SU-DHL-6 (cell line): ENCODE results near the gene DRGX.

Experiments
- EZH2phosphoT487 ChIP-seq: fragments of 200-600 bp; sonication (generic), shearing (Covaris generic); conservative IDR thresholded peaks from 2 replicates; pipeline ENCODE4 v1.6.1; 2018; ENCODE audit warnings: mild to moderate bottlenecking, antibody characterized with exemption, low read length, moderate library complexity, mixed read lengths
- TF ChIP-seq, protein P1 (sequence below): fragments of 200-600 bp; sonication (generic); IDR thresholded peaks from one replicate; pipeline ENCODE4 v1.5.1; 2017; ENCODE audit warnings: antibody characterized with exemption, mild to moderate bottlenecking, low read length, moderate library complexity; ENCODE audit not compliant: insufficient read depth, poor library complexity, severe bottlenecking

DNA sequence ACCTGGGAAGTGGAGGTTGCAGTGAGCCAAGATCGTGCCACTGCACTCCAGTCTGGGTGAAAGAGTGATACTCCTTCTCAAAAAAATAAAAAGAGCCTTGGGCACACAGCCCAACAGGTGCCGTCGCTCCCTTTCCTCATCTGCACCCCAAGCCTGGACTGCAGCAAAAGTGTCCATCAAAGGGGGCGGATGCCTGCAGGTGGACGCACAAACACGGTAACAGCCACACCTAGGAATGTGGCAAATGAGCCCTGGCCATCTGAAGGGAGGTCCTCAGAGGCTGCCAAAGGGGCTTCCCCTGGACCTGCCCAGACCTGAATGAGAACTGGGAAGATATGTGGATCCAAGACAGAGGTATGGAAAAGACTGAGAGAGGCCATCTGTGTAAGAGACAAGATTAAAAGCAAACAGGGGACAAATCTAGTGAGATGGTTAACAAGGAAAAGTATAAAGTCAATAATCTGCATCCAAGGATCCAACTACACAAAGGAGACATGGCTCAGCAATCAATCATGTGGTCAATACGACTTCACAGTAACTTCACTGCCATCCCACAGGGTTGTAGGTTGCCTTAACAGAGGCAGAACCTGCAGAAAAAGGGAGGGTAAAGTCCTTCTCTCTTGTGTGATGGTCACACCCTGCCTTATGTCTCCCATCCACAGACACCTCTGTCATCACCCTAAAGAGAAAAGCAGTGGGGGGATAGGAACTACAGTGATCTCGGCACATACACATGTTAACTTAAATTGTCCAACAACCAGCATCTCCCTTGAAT is 25.4 kb downstream of the DRGX start:
- TF ChIP-seq, protein P1, sequence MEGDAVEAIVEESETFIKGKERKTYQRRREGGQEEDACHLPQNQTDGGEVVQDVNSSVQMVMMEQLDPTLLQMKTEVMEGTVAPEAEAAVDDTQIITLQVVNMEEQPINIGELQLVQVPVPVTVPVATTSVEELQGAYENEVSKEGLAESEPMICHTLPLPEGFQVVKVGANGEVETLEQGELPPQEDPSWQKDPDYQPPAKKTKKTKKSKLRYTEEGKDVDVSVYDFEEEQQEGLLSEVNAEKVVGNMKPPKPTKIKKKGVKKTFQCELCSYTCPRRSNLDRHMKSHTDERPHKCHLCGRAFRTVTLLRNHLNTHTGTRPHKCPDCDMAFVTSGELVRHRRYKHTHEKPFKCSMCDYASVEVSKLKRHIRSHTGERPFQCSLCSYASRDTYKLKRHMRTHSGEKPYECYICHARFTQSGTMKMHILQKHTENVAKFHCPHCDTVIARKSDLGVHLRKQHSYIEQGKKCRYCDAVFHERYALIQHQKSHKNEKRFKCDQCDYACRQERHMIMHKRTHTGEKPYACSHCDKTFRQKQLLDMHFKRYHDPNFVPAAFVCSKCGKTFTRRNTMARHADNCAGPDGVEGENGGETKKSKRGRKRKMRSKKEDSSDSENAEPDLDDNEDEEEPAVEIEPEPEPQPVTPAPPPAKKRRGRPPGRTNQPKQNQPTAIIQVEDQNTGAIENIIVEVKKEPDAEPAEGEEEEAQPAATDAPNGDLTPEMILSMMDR = no peak
- no peak for TF ChIP-seq EZH2phosphoT487
